Measurements from ENCODE around the gene RPS15. TPM values are rescaled to one million over a fixed set of nuclear protein-coding genes. Genes with fewer than 3 reads are reported as not detected.

The RPS15 gene
- total RNA-seq, 1 donor from 2014 or later, result 1,450 TPM

DNA sequence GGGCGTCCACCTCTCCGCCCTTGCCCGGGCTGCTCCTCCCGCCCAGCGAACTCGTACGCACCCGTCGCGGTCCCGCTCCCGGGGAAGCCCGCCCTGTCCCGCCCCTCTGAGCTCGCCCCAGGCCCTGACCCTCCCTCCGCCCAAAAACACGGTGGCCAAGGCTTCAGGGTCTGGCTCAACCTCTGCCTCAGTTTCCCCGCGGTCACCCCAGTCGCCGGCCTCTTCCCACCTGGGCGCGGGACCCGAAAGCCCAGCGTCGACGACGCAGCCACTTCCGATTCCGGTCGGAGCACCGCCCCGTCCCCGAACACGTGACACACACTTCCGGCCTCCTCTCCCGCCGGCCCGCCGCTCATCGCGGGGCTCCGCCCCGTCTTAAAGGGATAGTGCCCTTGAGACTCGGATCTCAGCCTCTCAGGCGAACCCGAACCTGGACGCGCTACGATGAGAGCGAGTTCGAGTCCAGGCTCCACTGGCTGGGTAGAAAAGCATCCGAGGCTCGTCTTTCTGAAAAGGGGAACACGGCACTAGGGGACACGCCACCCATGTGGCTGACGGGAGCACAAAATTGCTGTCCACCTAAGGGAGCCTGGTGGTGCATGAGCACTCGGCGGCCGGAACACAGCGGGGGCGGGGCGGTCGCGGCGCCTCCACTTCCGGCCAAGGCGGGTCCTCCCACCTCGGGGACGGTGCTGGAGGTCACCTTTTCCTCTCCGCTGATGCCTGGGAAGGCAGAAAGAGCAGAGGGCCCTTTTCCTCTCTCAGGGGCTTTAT, 40.9 kb downstream of the RPS15 start, which contains the start of gene C19orf25:
C19orf25 (minus strand) TSS at position 282 of the 774 bp plus-strand sequence. CDS start 312 bp downstream, outside the sequence.
- Mint-ChIP-seq H3K27me3 (ENCODE audit: low read depth) (no peaks in the 10 kb centered on the region), H3K27ac (peak within 1 kb of the TSS; percentile 93), H3K4me1 (ENCODE audit: low read depth) (peaks cover 5% of the 10 kb centered on the region), H3K36me3 (ENCODE audit: low read depth) (peaks cover 12% of the 10 kb centered on the region), H3K4me3 (ENCODE audit: low read depth) (peak within 1 kb of the TSS; percentile 96), H3K9me3 (no peaks in the 10 kb centered on the region)
- intact Hi-C loops (cut with micrococcal nuclease), result loop anchor here (1.0 kb wide), 1 partner anchor 11 kb away; the partner anchor contains the start of gene PCSK4
- DNase-seq (ENCODE audit: low spot score), result peak; percentile 92

DNA sequence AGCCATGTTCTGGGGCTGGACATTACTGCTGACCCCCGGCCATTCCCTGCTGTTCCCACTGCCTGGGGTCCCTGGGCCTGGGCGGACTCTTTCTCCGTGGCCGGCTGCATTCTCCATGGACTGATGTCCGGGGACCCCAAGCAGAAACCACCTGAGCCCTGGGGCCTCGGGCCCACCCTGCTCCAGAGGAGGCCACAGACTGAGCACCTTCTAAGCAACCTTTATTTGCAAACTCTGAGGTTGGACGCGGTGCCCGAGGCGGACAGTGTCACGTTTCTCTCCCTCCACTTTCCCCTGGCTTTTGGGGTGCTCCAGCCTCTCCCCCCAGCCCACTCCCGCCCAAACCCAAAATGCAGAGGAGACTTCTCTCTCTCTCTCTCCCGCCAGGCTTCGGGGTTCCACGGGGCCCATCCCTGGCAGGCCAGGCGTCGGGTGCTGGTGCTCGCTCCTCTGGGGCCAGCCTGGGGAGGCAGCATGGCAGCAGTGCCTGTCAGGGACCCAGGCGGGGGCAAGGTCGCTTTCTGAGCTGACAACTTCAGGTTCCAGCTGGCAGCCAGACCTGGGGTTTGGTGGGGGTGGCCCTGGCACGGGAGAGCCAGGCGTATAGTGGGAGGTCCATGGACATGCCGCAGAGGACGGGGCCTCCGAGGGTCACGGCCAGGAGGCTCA, 43.2 kb downstream of the RPS15 start:
- H3K27me3 Mint-ChIP-seq (ENCODE audit: low read depth), result no peaks in the 10 kb centered on the region
- no peak overlapping the region for H3K4me3 Mint-ChIP-seq (ENCODE audit: low read depth)
- no peak overlapping the region for H3K27ac Mint-ChIP-seq
- intact Hi-C loops (cut with micrococcal nuclease), result no loop called here
- H3K4me1 Mint-ChIP-seq (ENCODE audit: low read depth), result peaks cover 5% of the 10 kb centered on the region
- H3K9me3 Mint-ChIP-seq, result no peaks in the 10 kb centered on the region
- H3K36me3 Mint-ChIP-seq (ENCODE audit: low read depth), result peaks cover 9% of the 10 kb centered on the region
- DNase-seq (ENCODE audit: low spot score), result no peak

DNA sequence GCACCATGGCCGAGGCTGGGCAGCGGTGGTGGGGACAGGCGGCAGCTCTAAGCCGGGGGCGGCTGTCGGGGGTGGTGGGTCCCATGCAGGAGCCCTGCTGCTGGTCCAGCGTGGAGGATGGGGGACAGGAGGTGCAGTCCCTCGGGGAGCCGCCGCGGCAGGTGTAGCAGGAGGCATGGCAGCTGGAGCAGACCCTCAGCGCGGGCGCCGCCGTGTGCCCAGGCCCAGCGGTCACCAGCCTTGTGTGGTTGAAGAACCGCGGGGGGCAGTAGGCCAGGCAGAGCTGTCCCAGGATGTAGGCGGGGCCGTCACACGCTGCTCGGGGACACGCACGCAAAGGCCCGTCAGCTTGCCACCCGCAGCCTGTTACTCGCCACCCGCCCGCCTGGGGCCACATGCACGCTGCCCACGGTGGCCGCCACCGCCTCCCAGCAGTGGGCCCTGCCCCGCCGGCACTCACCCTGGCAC, 43.7 kb downstream of the RPS15 start:
- intact Hi-C loops (cut with micrococcal nuclease), result no loop called here
- H3K4me1 Mint-ChIP-seq (ENCODE audit: low read depth), result peaks cover 5% of the 10 kb centered on the region
- H3K27me3 Mint-ChIP-seq (ENCODE audit: low read depth), result no peaks in the 10 kb centered on the region
- no peak overlapping the region for H3K27ac Mint-ChIP-seq
- peaks cover 9% of the 10 kb centered on the region for H3K36me3 Mint-ChIP-seq (ENCODE audit: low read depth)
- H3K4me3 Mint-ChIP-seq (ENCODE audit: low read depth), result no peak overlapping the region
- H3K9me3 Mint-ChIP-seq, result no peaks in the 10 kb centered on the region
- DNase-seq (ENCODE audit: low spot score), result no peak

DNA sequence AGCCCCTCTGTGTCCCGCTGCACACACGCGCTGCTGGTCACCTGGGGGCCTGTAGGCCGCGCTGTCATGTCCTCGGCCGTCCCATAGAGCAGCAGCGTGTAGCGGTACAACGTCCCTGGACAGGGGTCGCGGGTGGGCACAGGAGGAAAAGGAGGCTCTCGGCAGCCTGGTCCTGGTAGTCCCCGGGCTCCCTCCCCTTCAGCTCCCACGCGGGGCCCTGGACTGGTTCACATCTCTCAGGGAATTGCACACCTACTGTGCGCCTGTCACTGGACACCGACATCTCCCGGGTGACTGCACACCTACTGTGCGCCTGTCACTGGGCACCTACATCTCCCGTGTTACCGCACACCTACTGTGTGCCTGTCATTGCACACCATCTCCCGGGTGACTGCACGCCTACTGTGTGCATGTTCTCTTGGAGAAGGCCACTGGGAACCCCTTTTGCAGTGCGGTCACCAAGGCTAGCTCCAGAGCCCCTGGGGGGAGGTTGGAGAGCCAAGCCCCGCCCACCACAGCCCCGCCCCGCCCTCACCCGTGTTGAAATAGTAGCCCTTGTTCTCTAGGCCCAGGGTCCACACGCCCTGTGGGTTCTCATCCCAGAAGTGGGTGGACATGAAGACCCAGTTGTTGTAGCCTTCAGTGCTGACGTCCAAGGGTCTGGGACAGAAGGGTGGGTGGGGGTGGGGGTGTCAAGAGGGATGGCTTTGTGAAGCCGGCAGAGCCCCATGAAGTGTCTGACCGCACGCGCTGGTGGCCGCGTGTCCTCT, 44.4 kb downstream of the RPS15 start:
- no peak for DNase-seq (ENCODE audit: low spot score)
- Mint-ChIP-seq H3K27ac (no peak overlapping the region), H3K27me3 (ENCODE audit: low read depth) (no peaks in the 10 kb centered on the region), H3K4me3 (ENCODE audit: low read depth) (no peak overlapping the region), H3K9me3 (no peaks in the 10 kb centered on the region), H3K36me3 (ENCODE audit: low read depth) (peaks cover 4% of the 10 kb centered on the region), H3K4me1 (ENCODE audit: low read depth) (peaks cover 3% of the 10 kb centered on the region)
- intact Hi-C loops (cut with micrococcal nuclease), result no loop called here

DNA sequence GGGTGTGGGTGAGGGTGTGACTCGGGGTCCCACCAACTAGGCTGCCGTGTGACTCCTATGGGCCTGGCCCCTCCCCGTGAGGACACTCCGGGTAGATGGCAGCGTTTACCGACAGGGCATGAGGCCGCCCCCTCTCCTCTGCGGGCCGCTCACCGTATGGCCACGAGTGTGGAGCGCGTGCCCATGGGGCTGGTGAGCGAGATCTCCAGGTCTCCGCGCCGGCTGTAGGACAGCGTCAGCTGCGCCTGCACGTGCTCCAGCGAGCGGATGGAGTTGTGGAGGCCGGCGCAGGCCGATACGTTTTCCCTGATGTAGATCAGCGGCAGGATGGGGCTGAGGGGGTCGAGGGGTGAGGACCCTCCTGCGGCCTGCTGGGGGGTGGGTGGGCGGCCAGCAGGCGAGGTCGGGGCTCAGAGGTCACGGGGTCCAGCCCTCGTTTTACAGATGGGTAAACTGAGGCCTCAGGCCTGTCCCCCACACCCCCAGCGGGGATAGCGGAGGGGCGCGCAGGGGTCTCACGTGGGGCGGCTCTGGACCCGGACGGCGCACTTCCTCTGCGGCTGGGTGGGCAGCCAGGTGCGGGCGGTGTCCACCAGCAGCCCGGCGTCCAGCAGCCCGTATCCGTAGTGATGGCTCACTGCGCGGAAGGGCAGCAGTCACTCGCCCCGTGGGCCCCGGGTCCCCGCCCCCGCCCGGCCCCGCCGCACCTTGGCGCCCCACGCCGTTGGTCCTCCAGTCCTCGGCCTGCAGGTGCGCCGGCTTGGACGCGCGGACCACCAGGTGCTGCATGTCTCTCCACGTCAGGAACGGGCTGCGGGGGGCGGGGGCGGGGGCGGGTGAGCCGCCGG, 45.2 kb downstream of the RPS15 start:
- Mint-ChIP-seq H3K36me3 (ENCODE audit: low read depth) (peaks cover 3% of the 10 kb centered on the region), H3K27me3 (ENCODE audit: low read depth) (no peaks in the 10 kb centered on the region), H3K9me3 (no peaks in the 10 kb centered on the region), H3K27ac (no peak overlapping the region), H3K4me1 (ENCODE audit: low read depth) (peaks cover 3% of the 10 kb centered on the region), H3K4me3 (ENCODE audit: low read depth) (no peak overlapping the region)
- intact Hi-C loops (cut with micrococcal nuclease), result no loop called here
- no peak for DNase-seq (ENCODE audit: low spot score)

DNA sequence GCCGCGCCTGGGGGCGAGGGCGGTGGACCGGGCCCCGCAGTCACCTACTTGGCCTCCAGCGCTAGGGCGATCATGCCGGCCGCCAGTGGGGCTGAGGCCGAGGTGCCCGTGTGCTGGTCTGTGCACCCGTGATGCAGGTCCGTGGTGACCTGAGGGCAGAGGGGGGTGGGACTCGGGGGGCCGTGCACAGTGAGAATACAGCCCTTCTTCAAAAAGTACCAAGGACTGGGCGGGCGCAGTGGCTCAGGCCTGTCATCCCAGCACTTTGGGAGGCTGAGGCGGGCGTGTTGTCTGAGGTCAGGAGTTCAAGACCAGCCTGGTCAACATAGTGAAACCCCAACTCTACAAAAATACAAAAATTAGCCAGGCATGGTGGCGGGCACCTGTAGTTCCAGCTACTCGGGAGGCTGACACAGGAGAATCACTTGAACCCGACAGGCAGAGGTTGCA, 45.8 kb downstream of the RPS15 start:
- Mint-ChIP-seq H3K27me3 (ENCODE audit: low read depth) (no peaks in the 10 kb centered on the region), H3K4me1 (ENCODE audit: low read depth) (peaks cover 2% of the 10 kb centered on the region), H3K4me3 (ENCODE audit: low read depth) (no peak overlapping the region), H3K9me3 (no peaks in the 10 kb centered on the region), H3K27ac (no peak overlapping the region), H3K36me3 (ENCODE audit: low read depth) (peaks cover 2% of the 10 kb centered on the region)
- intact Hi-C loops (cut with micrococcal nuclease), result no loop called here
- DNase-seq (ENCODE audit: low spot score), result no peak

DNA sequence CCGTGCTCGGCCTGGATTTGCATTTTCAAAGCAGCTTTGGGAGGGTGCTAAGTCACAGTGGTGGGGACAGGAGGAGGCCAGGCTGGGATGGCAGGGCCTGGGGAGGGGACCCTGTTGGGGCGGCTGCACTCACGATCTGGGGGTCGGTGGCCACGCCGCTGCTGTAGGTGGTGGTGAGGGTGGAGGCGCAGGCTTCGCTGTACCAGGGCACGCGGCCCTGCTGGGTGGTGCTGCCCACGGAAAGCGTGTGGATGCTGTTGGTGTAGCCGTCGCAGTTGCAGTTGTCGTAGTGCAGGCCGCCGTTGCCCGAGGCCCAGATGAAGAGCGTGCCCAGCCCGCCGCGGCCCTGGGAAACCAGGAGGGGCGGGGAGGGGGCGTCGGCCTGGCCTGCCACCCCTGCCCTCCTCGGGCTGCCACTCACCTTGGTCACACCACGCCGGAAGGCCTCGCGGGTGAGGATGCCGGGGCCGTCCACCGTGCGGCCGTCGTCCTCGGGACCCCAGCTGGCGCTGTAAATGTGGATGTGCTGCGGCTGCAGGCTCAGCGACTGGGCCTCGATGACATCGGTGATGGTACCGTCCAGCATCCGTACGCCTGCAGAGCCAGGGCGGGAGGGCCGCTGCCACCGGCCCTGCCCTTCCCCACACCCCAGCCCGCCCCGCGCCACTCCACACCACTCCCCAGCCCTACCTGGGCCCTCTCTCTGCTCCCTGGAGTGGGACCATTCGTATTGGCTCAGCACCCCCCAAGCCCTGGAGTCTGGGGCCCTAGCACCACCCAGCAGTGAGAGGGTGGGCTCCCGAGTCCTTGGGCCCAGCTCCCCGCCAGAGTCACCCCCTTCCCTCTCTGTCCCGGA, 48.8 kb downstream of the RPS15 start:
- DNase-seq (ENCODE audit: low spot score), result no peak
- Mint-ChIP-seq H3K27ac (no peak overlapping the region), H3K36me3 (ENCODE audit: low read depth) (no peaks in the 10 kb centered on the region), H3K27me3 (ENCODE audit: low read depth) (peaks cover 4% of the 10 kb centered on the region), H3K4me3 (ENCODE audit: low read depth) (no peak overlapping the region), H3K9me3 (no peaks in the 10 kb centered on the region), H3K4me1 (ENCODE audit: low read depth) (peaks cover 11% of the 10 kb centered on the region)
- intact Hi-C loops (cut with micrococcal nuclease), result no loop called here

DNA sequence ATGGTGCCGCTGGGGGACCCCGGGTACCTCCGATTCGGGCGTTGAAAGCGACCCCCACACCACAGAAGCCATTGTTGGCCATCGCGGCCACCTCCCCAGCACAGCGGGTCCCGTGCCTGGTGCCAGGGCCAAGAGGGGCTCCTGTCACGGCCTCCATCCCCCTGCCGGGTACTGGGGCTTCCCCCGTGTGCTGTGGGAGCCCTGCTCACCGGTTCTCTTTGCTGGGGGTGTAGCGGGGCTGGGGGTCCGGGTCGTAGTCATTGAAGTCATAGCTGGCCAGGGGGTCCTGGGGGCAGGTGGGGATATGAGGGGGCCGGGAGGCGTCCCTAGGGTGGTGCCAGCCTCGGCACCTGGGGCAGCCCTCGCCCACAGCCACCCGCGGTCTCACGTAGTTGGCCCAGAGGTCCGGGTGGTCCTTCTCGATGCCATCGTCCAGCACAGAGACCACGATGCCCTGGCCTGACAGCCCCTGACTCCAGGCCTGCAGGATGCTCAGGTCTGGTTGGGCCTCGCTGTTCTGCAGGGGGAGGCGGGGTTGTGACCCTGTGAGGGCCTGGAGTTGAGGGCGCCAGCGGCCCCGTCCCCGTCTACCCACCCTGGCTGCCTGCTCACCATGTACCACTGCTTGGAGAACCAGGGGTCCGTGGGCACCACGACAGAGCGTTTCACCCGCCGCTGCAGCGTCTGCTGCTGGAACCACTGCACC, 49.5 kb downstream of the RPS15 start:
- no peak for DNase-seq (ENCODE audit: low spot score)
- Mint-ChIP-seq H3K27me3 (ENCODE audit: low read depth) (peaks cover 9% of the 10 kb centered on the region), H3K4me1 (ENCODE audit: low read depth) (peaks cover 11% of the 10 kb centered on the region), H3K36me3 (ENCODE audit: low read depth) (no peaks in the 10 kb centered on the region), H3K9me3 (no peaks in the 10 kb centered on the region), H3K4me3 (ENCODE audit: low read depth) (no peak overlapping the region), H3K27ac (no peak overlapping the region)
- intact Hi-C loops (cut with micrococcal nuclease), result no loop called here

DNA sequence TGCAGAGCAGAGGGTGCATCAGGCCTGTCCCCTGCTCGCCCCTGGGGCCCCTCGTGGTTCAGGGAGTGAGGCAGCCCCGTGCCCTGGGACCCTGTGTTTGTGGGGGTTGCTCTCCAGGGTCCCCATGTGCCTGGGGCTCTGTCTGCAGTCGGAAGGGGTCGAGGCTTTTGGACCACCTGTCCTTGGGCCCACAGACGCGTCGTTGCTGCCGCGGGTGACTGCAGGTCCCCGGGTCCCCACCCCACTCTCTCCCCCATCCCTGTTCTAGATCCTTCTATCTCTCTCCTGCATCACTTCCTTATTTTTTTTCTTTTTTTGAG, 50.0 kb downstream of the RPS15 start:
- Mint-ChIP-seq H3K27me3 (ENCODE audit: low read depth) (peaks cover 9% of the 10 kb centered on the region), H3K9me3 (no peaks in the 10 kb centered on the region), H3K4me1 (ENCODE audit: low read depth) (peaks cover 11% of the 10 kb centered on the region), H3K4me3 (ENCODE audit: low read depth) (no peak overlapping the region), H3K27ac (no peak overlapping the region), H3K36me3 (ENCODE audit: low read depth) (no peaks in the 10 kb centered on the region)
- DNase-seq (ENCODE audit: low spot score), result no peak
- intact Hi-C loops (cut with micrococcal nuclease), result no loop called here

DNA sequence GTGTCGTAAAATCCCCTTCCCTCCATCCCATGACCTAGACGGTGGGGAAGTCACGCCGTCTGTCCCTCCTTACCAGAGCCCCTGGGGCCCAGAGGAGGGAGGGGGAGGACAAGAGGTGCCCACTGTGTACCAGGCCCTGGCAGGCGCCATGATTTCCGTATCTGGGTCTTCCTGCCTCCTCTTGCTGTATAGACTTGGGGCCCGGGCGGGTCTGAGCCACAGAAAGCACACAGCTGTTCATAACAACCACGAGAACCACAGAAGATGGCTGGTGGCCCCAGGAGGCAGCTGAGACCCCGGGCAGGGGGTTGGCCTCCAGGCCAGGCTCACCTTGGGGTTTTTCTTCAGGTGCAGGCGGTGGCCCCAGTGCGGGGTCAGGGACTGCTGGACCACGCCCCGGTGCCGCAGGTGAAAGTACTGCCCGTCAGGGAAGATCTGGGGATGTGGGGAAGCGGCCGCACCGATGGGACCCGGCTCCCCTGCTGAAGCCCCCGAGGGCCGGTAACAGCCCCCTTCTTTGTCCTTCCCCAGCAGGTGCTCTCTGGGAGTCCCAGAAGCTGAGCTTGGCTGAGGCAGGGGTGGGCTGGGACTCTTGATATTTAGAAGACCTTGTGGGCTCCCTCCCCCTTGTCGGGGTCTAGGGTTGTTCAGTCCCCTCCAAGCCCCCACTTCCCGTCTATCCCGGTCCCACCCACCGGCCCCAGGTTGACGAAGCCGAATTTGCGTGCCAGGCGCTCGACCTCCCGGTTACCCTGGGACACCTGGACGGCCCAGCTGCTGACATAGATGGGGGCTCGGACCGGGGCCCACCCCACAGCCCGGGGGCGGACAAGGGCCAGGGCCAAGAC, 51.5 kb downstream of the RPS15 start:
- peaks cover 9% of the 10 kb centered on the region for H3K27me3 Mint-ChIP-seq (ENCODE audit: low read depth)
- H3K27ac Mint-ChIP-seq, result no peak overlapping the region
- H3K36me3 Mint-ChIP-seq (ENCODE audit: low read depth), result no peaks in the 10 kb centered on the region
- H3K4me3 Mint-ChIP-seq (ENCODE audit: low read depth), result peak overlapping the region; percentile 58
- H3K4me1 Mint-ChIP-seq (ENCODE audit: low read depth), result peaks cover 11% of the 10 kb centered on the region
- H3K9me3 Mint-ChIP-seq, result no peaks in the 10 kb centered on the region
- DNase-seq (ENCODE audit: low spot score), result no peak
- intact Hi-C loops (cut with micrococcal nuclease), result loop anchor here (1.0 kb wide), 2 partner anchors 10 to 323 kb away; partner anchors contain the start of genes ATP8B3 and C19orf25

Data from activated T-helper 2 cell treated with anti-CD3 and anti-CD28 coated beads, Interferon-gamma antibody, Interleukin-2, Interleukin-4, amounts not matched to agents 10 μg/mL and 5 μg/mL and 100 μg/mL, durations not matched to agents 14 hours and 24 hours and 36 hours (primary cell).